NCI-H510A (cell line): ENCODE results near the gene TANGO2.
A peak's percentile ranks its signal among the peaks of the same experiment; 100 is the strongest.

ENCODE experiments used
- DNase-seq: peaks from one replicate; lab custom pipeline; 2025; lab: John Stamatoyannopoulos, UW

The TANGO2 gene

GRCh38 chr22:20027966-20028854, 7.3 kb downstream of the TANGO2 start:
- no peak for DNase-seq

- DNase-seq, result no peak
These were observed 8.1 kb downstream of the TANGO2 start for GRCh38 chr22:20028855-20029549.

DNA sequence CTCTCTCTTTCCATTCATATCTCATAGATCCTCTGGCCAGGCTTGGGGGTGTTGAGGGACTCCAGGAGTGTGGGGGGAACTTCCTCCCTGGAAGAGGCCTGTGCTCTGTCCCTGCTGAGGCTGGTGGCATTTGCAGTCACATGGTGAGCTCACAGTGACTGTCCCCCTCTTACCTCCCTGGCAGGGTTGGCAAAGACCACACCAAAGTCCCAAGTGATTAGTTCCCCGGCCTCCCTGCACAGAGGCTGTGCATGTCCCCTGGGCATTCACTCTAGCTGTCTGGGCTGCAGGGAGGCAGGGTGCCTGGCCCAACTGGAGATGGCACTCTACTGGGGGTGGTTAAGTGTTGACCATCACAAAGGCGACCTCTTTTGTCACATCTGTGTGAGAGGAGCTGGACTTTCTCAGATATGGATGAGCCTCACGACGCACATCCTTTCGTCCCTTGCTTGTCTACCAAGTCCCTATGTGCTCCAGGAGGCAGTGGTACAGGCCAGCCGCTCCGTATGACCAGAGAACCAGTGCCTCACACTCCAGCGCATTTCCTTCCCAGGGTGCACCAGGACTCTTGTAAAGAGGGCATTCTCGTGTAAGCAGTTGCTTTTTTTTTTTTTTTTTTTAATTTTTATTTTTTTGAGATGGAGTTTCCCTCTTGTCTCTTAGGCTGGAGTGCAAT, 8.8 kb downstream of the TANGO2 start:
- DNase-seq, result no peak

DNA sequence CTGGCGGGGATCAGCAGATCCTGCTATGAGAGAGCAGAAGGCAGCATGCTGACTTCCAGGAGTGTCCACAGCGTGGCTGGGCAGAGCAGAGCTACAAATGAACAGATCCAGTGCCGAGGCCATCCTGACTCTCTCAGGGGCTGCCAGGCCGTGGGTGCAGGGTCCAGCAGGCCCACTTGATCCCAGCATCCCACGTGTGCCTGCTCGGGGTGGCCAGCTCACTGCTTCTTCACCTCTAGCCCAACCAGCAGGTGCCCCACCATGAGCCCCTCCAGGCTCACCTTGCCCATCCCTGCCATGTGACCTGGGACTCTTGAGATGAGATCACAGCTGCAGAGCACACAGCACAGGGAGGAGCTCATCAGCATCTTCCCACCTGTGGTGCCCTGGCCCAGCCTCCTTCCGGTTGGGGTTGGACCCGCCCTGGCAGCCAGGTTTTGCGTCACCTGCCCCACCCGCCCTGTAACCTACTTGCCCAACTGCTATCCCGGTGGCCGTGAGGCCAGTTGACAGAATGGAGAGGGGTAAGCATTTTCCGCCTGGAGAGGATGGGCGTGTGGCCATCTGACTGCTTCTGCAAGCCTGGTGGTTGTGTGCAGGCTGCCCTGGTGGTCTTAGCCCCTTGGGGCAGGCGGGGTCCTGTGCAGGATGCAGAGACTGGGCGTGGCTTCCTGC, 11.0 kb downstream of the TANGO2 start:
- DNase-seq, result peak; percentile 73

- no peak for DNase-seq
These were observed 11.6 kb downstream of the TANGO2 start for GRCh38 chr22:20032407-20032991.

DNA sequence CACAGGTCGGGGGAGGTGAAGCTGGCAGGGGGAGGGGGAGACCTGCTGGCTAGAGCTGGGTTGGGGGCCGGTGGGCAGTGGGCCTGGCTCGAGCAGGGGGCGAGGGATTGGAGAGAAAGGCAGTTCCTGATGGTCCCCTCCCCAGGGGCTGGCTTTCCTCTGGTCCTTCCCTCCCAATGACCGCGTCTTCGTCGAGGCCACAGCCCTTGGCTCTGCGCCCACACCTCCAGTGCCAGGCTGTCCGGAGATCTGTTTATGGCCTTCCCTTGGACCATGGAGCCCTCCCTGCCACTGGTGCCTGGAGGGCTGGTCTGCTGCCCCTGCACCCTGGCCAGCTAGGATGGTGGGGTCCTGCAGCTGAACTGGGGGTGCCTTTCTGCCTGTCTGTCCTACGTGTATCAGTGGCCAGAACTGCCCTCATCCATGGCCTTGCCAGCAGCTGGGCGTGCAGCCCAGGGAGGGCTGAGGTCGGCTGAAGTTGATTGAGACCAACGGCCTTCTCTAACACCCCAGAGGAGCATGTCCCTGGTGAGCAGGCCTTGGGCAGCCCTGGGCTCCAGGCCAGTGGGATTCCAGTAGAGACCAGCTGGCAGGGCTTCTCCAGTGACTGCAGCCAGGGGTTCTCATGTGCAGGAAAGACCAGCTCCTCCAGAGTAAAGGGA, 12.3 kb downstream of the TANGO2 start:
- DNase-seq, result no peak

DNA sequence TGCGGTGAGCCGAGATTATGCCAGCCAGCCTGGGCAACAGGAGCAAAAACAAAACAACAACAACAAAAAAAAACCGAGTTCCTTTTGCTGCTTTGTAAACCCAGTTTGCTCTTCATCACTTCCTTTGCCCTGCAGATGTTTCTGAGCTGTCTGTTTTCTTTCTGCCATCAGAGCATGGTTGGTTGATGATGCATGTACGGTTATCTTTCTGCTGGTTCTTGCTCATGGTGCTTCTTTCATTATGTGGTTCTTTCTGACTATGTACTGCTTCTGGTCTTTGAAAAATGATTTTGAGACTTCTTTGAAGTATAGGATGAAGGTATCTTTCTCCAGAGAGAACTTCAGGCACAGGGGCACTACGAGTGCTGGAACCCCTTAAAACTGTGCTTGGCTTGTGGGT, 13.2 kb downstream of the TANGO2 start:
- no peak for DNase-seq

GRCh38 chr22:20035375-20036083, 14.6 kb downstream of the TANGO2 start:
- no peak for DNase-seq

GRCh38 chr22:20036084-20036482, 15.2 kb downstream of the TANGO2 start:
- no peak for DNase-seq

DNA sequence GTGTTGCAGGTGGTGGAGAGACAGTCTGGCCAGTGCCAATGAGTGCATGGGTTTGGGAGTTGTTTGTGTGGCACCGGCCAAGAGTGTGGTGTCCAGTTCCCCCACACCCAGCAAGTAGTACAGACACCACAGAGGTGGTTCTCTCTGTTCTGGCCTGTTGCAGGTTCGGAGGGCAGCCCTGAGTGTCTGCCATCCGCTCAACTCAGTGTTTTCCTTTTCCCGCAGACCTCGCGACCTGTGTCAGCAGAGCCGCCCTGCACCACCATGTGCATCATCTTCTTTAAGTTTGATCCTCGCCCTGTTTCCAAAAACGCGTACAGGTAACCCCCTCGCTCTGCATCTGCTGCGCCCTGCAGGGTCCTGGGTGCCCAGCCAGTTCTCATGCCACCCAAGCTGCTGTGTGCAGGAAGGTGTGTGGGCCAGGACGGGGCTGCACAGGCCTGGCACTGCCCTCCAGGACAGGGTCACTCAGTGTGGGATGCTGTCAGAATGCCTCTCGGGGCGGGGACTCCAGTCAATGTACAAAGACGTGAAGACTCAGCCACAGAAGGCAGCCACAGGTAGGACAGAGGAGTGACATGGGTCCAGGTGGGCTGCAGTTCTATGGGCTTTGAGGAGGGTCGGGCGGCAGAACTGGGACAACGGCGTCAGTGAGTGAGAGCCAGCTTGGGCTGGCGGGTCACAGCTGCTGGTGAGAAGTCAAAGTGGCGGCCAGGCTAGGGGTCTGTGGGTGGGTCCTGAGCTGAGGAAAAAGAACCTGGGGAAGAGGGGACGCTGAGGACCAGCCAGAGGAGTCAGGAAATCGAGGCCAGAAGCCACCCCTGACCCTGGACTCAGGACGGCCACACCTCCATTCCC, 15.9 kb downstream of the TANGO2 start:
- no peak for DNase-seq

GRCh38 chr22:20037419-20037818, 16.5 kb downstream of the TANGO2 start:
- DNase-seq, result no peak

GRCh38 chr22:20038574-20038973, 17.7 kb downstream of the TANGO2 start:
- DNase-seq, result no peak

DNA sequence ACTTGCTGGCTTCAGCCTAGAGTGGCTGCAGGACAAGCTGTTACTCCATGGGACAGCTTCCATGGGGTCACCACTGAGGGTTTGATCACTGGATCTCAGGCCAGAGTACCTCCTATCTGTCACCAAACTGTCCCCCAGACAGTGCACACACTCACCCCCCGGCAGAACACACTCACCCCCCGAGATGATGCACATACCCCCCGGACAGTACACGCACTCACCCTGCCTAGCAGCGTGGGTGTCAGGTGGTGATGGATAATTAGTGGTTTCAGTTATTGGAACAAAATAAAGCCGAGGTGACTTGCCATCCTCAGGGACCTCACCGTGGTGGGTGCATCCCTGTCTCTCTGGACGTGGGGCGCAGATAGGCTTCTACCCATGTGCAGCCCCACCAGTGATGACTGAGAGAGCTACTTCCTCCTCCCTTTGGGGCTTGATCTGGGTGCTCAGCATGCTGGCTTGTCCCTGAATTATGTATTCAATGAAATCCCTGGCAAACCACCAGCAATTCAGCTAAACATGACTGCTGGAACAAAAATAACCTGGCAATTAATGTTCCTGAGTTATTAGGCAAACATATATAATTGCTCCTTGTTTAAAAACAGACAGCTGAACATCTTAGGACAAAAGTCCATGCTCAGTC, 18.9 kb downstream of the TANGO2 start:
- DNase-seq, result no peak

- no peak for DNase-seq
These were observed 19.7 kb downstream of the TANGO2 start for GRCh38 chr22:20040327-20041200.

- no peak for DNase-seq
These were observed 22.4 kb downstream of the TANGO2 start for GRCh38 chr22:20043057-20043996.

- no peak for DNase-seq
These were observed 23.1 kb downstream of the TANGO2 start for GRCh38 chr22:20043997-20044342.

DNA sequence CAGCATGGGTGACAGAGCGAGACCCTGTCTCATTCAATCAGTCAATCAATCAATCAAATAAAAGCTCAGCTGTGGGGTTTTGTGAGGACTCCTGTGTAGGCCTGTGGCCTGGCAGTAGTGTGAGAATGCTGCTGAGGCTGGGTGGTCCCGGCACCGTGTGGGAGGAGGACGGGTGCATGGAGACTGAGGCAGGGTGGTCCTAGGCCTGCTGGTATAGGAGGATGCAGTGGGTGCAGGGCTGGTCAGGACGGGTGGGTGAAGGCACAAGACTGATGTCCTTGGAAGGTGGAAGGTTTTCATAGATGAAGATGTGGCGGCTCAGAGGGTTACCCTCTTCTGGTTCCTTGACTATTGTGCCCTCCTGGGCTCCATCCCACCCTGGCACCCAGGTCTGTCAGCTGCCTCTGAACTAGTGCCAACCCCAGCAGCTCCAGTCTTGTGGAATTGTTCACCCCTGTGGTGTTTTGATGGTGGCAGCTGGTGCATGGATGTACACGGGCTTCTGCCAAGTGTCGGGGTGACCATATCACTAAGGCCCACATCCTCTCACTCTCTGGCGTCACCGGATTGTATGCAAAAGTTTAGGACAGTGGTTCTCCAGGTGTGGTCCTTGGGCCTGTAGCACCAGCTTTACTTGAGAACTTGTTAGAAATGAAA, 23.7 kb downstream of the TANGO2 start:
- no peak for DNase-seq
